GM12864 (cell line): ENCODE results near the gene PEAK1.
"Not testable (repeated sequence)": the region's sequence is repeated elsewhere in the genome, so short reads cannot be mapped to it uniquely, and the experiment has no call there.

ENCODE experiments used
- DNase-seq: peaks from one replicate; pipeline ENCODE4 v3.0.0-alpha.2; 2011; ENCODE audit warnings: low read depth
- H3K4me3 ChIP-seq: 2 replicates; pipeline ENCODE4 v1.5.1; 2011; ENCODE audit warnings: mild to moderate bottlenecking, low read depth, low read length, control low read depth
- TF ChIP-seq, protein P1 (sequence below): IDR thresholded peaks from 2 replicates; pipeline ENCODE4 v1.5.1; 2011; ENCODE audit warnings: low read depth, mild to moderate bottlenecking, moderate library complexity, low read length, control low read depth, inconsistent platforms; ENCODE audit errors: missing control alignments

Gene PEAK1

GRCh38 chr15:77162872-77163633, 256.9 kb downstream of the PEAK1 start:
- TF ChIP-seq, protein P1, sequence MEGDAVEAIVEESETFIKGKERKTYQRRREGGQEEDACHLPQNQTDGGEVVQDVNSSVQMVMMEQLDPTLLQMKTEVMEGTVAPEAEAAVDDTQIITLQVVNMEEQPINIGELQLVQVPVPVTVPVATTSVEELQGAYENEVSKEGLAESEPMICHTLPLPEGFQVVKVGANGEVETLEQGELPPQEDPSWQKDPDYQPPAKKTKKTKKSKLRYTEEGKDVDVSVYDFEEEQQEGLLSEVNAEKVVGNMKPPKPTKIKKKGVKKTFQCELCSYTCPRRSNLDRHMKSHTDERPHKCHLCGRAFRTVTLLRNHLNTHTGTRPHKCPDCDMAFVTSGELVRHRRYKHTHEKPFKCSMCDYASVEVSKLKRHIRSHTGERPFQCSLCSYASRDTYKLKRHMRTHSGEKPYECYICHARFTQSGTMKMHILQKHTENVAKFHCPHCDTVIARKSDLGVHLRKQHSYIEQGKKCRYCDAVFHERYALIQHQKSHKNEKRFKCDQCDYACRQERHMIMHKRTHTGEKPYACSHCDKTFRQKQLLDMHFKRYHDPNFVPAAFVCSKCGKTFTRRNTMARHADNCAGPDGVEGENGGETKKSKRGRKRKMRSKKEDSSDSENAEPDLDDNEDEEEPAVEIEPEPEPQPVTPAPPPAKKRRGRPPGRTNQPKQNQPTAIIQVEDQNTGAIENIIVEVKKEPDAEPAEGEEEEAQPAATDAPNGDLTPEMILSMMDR = no peak
- no peak for DNase-seq
- H3K4me3 ChIP-seq = no peak overlapping the region

- H3K4me3 ChIP-seq = no peak overlapping the region
- no peak for DNase-seq
- TF ChIP-seq, protein P1 = no peak
These were observed 259.1 kb downstream of the PEAK1 start for GRCh38 chr15:77160562-77161478.

- not testable (repeated sequence) for DNase-seq, H3K4me3 ChIP-seq
These were observed 263.9 kb downstream of the PEAK1 start for GRCh38 chr15:77156000-77156399.

DNA sequence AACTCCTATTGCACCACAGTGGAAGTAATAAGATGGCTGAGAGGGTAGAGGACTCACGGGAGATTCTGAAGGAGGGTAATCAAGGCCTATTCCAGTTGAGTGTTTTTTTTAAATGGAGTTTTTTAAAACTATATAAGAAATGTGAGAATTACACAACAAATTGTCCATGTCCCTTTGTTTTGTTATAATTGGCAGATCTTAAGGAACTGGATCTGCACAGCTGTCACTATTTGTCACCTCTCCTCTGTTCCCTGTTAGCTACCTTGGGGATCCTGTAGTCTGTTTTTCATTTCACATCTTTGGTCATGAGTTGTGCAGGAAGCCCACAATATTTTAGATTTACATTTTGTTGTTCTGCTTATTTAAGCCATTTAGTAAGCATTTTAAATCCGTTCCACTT, 271.7 kb downstream of the PEAK1 start:
- no peak overlapping the region for H3K4me3 ChIP-seq
- TF ChIP-seq, protein P1 = no peak
- DNase-seq = no peak

DNA sequence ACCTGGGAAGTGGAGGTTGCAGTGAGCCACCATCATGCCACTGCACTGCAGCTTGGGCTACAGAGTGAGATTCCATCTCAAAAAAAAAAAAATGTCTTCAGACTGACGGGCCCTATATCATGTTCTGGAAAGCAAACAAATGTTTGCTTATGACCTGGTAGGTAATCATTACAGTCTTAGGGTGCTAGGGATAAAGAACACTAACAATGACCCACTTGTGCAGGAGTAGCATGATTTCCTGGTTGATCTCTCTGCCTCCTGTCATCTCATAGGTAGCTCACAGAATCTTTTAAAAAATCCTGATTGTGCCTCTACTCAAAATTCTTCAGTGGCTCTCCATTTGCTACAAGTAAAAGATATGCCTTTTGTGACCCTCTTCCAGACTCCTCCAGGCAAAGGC, 274.5 kb downstream of the PEAK1 start:
- DNase-seq = no peak
- TF ChIP-seq, protein P1 = no peak
- H3K4me3 ChIP-seq = no peak overlapping the region

- DNase-seq = no peak
- no peak overlapping the region for H3K4me3 ChIP-seq
- TF ChIP-seq, protein P1 = no peak
These were observed 275.3 kb downstream of the PEAK1 start for GRCh38 chr15:77144492-77145070.

DNA sequence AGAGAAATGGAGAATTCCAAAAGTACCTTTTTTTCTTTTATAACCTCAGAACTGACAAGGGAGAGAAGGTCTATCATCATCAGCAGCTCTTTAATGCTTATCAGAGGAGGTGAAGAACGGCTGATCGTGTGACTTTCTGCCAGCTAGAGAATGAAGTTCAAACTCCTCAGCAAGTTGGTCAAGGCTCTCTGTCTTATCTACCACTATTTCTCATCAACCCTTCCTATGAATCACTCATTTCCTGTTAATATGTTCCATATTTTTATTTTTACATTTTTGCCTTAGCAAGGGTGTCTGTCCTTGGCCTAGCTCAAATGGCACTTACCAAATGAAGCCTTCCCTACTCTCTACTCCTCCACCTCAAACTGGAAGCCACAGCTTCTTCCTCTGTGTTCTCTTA, 275.9 kb downstream of the PEAK1 start:
- TF ChIP-seq, protein P1 = no peak
- H3K4me3 ChIP-seq = no peak overlapping the region
- no peak for DNase-seq
